ENCODE results near the gene NAT8. TPM values are rescaled to one million over a fixed set of nuclear protein-coding genes. Genes with fewer than 3 reads are reported as not detected.
"Not testable (repeated sequence)": the region's sequence is repeated elsewhere in the genome, so short reads cannot be mapped to it uniquely, and the experiment has no call there.

The NAT8 gene
- total and polyA plus RNA-seq, 2 of the 8 experiments (the other 6 are each of a cell fraction or from before 2014, with no cell fraction given): not detected

DNA sequence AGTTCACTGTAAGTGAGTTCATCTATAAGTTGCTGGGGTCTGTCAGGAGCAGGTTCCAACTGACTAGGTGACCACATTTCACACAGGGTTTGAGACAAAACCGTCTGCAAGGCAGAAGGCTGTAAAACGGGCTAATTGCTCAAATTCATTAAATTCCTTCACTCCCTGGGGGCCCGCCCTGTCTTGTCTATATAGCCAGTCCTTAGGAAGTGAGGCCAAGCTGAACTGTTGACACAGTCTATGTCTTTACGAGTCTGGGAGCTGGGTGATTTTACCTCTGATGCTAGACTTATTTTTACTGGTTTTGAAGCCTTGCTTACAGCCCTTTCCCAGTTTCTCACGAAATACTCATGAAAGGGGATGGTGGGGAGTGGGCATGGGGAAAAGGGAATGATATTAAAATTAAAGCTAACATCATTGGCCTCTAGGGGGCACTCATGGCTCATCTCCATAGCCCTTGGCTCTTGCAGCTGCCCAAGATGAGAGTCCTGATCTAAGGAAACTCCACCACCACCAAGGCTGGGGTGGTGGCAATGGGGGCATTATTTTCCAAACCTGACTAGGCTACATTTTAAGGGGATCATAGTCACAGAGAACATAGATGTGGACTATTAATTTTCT, 37.8 kb upstream of the NAT8 start:
- H3K23ac ChIP-seq (ENCODE audit: insufficient read length); H3K79me2 ChIP-seq (ENCODE audit: control insufficient read depth in 1 of 2, insufficient read depth in 2 of 2, low read length in 2 of 2); H3K9ac ChIP-seq (replicated peaks in 1 of 4; ENCODE audit: extremely low read depth in 1 of 4, low read depth in 3 of 4, low read length in 3 of 4); FAIRE-seq; H3K4me1 ChIP-seq (replicated peaks in 1 of 4; ENCODE audit: control insufficient read depth in 3 of 4, insufficient read depth in 4 of 4, low read length in 3 of 4); H3K14ac ChIP-seq (ENCODE audit: insufficient read length); H2BK20ac ChIP-seq (ENCODE audit: low read length); H3K9me3 ChIP-seq (ENCODE audit: insufficient read depth in 2 of 2, low read depth in 1 of 2, low read length in 1 of 2); H3K56ac ChIP-seq (replicated peaks; ENCODE audit: insufficient read length, low read depth, low read length); H4K91ac ChIP-seq (replicated peaks; ENCODE audit: insufficient read length, low read length); H3K27me3 ChIP-seq (replicated peaks in 1 of 4; ENCODE audit: control insufficient read depth in 3 of 4, extremely low read depth in 1 of 4, insufficient read depth in 3 of 4, low read length in 3 of 4); H2BK12ac ChIP-seq (ENCODE audit: low read depth, low read length); H4K20me1 ChIP-seq (replicated peaks in 1 of 2; ENCODE audit: control insufficient read depth in 1 of 2, insufficient read depth in 2 of 2, low read length in 2 of 2); H3K36me3 ChIP-seq (ENCODE audit: control insufficient read depth in 2 of 4, insufficient read depth in 4 of 4, low read length in 3 of 4); H2AK5ac ChIP-seq (ENCODE audit: low read depth, low read length); H3K27ac ChIP-seq (ENCODE audit: low read depth, low read length); H2BK15ac ChIP-seq (ENCODE audit: low read length); H3K18ac ChIP-seq (ENCODE audit: extremely low read depth, low read length); H4K5ac ChIP-seq (ENCODE audit: insufficient read length, low read depth, low read length); H2BK5ac ChIP-seq (ENCODE audit: low read depth, low read length); H2BK120ac ChIP-seq (replicated peaks; ENCODE audit: low read depth, low read length); H3K4me3 ChIP-seq (ENCODE audit: extremely low read depth in 1 of 4, insufficient read depth in 2 of 4, low read depth in 3 of 4, low read length in 4 of 4); H4K8ac ChIP-seq (ENCODE audit: extremely low read depth, insufficient read depth, low read length); H2AFZ ChIP-seq (ENCODE audit: low read length); H3K23me2 ChIP-seq (ENCODE audit: low read depth, low read length); H3K79me1 ChIP-seq (ENCODE audit: low read depth, low read length); H3K4ac ChIP-seq (replicated peaks; ENCODE audit: insufficient read length, low read depth, low read length): not testable (repeated sequence)
- peak in 1 of 2 experiments; percentile 75 for DNase-seq (ENCODE audit: low read depth in 1 of 2, low spot score in 2 of 2)
- ChIA-PET POLR2A (ENCODE audit: partially characterized antibody) (interaction anchor here (0.5 kb wide), 1 partner anchor 631 kb away, joined by 3 read pairs; no protein-coding TSS in a partner anchor), CTCF (ENCODE audit: partially characterized antibody) (interaction anchor here (0.6 to 1.8 kb wide), 22 partner anchors 9 to 397 kb away, joined by 3 to 10 read pairs (median 3); no protein-coding TSS in a partner anchor)
- TF ChIP-seq RAD21 (IDR thresholded peaks at IDR 0.05 in 1 of 2, conservative IDR thresholded peaks at IDR 0.05 in 1 of 2; ENCODE audit: low read depth in 2 of 2, low read length in 2 of 2): peak; percentile 48 to 61
- TF ChIP-seq, protein P1, sequence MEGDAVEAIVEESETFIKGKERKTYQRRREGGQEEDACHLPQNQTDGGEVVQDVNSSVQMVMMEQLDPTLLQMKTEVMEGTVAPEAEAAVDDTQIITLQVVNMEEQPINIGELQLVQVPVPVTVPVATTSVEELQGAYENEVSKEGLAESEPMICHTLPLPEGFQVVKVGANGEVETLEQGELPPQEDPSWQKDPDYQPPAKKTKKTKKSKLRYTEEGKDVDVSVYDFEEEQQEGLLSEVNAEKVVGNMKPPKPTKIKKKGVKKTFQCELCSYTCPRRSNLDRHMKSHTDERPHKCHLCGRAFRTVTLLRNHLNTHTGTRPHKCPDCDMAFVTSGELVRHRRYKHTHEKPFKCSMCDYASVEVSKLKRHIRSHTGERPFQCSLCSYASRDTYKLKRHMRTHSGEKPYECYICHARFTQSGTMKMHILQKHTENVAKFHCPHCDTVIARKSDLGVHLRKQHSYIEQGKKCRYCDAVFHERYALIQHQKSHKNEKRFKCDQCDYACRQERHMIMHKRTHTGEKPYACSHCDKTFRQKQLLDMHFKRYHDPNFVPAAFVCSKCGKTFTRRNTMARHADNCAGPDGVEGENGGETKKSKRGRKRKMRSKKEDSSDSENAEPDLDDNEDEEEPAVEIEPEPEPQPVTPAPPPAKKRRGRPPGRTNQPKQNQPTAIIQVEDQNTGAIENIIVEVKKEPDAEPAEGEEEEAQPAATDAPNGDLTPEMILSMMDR (IDR thresholded peaks at IDR 0.05; ENCODE audit: control extremely low read depth in 1 of 3, insufficient read depth in 1 of 3, low read depth in 1 of 3, low read length in 3 of 3): peak; percentile 36 to 56 (median 50)
- peak overlapping the region in 1 of 2 experiments; percentile 25; a peak in 1 of 4 replicates for H3K4me2 ChIP-seq (ENCODE audit: insufficient read depth in 1 of 2, low read depth in 2 of 2, low read length in 2 of 2)
- 29% methylated on average over 5 of the region's 5 CpGs; no CpG with 5 or more reads in 1 of the 2 experiments for WGBS, 2 experiments (ENCODE audit: extremely low coverage in 1 of 2, insufficient coverage in 1 of 2, insufficient read length in 1 of 2, insufficient replicate concordance in 2 of 2, low coverage in 1 of 2, low lambda C conversion rate in 2 of 2, missing lambda C conversion rate in 1 of 2)
